Activated CD8-positive, alpha-beta T cell treated with anti-CD3 and anti-CD28 coated beads, Interleukin-2, amount 10 ng/mL, durations not matched to agents 7 days and 5 days (primary cell): Measurements from ENCODE around the gene GUCY2D. TPM values are rescaled to one million over a fixed set of nuclear protein-coding genes. Genes with fewer than 3 reads are reported as not detected.

Experiments used
- ATAC-seq: fragments of 150-1000 bp; cut with Tn5 transposase; one replicate; pipeline ENCODE4 v1.10.0; 2021; ENCODE audit warnings: moderate library complexity
- CTCF ChIA-PET: fragments of 350-600 bp; sonication (Branson Sonifier 250); formaldehyde crosslinking; loops from one replicate; lab custom pipeline; 2021; ENCODE audit warnings: antibody characterized with exemption; lab: Charles Lee
- POLR2A ChIA-PET: fragments of 350-600 bp; sonication (Branson Sonifier 250); formaldehyde crosslinking; loops from one replicate; lab custom pipeline; 2021; ENCODE audit warnings: antibody characterized with exemption; lab: Charles Lee
- DNase-seq: peaks from one replicate; pipeline ENCODE4 v3.0.0-alpha.2; 2020
- H3K27ac Mint-ChIP-seq: one replicate; pipeline ENCODE4 v1.8.0; 2021; ENCODE audit warnings: mild to moderate bottlenecking, mixed read lengths
- H3K27me3 Mint-ChIP-seq: one replicate; pipeline ENCODE4 v1.8.0; 2021; ENCODE audit warnings: low read depth, mixed read lengths
- H3K36me3 Mint-ChIP-seq: one replicate; pipeline ENCODE4 v1.8.0; 2021; ENCODE audit warnings: low read depth, mixed read lengths
- H3K4me1 Mint-ChIP-seq: one replicate; pipeline ENCODE4 v1.8.0; 2021; ENCODE audit warnings: low read depth, mixed read lengths
- H3K4me3 Mint-ChIP-seq: one replicate; pipeline ENCODE4 v1.8.0; 2021; ENCODE audit warnings: mild to moderate bottlenecking, mixed read lengths
- H3K9me3 Mint-ChIP-seq: one replicate; pipeline ENCODE4 v1.8.0; 2022; ENCODE audit warnings: mixed read lengths; ENCODE audit not compliant: insufficient read depth
- total RNA-seq, 2 experiments: library from RNA; stranded (reverse); gene quantifications; one replicate each; pipeline ENCODE4 v1.2.3, GENCODE V29; 2021

GUCY2D gene
- total RNA-seq, 2 experiments from 2014 or later: not detected

GRCh38 chr17:8007836-8008235 is 5.4 kb downstream of the GUCY2D start:
- no peaks in the 10 kb centered on the region for H3K36me3 Mint-ChIP-seq
- ChIA-PET CTCF (interaction anchor here (0.7 to 1.8 kb wide), 3 partner anchors 10 to 34 kb away, joined by 3 to 9 read pairs (median 4); no protein-coding TSS in a partner anchor), POLR2A (no interaction called here)
- ATAC-seq (no peak), DNase-seq (no peak)
- H3K4me3 Mint-ChIP-seq: no peak overlapping the region
- no peaks in the 10 kb centered on the region for H3K9me3 Mint-ChIP-seq
- H3K27ac Mint-ChIP-seq: no peak overlapping the region
- H3K4me1 Mint-ChIP-seq: no peaks in the 10 kb centered on the region
- peaks cover 17% of the 10 kb centered on the region for H3K27me3 Mint-ChIP-seq

- Mint-ChIP-seq H3K27ac (no peak overlapping the region), H3K4me1 (peaks cover 16% of the 10 kb centered on the region), H3K27me3 (peaks cover 18% of the 10 kb centered on the region), H3K4me3 (no peak overlapping the region), H3K36me3 (no peaks in the 10 kb centered on the region), H3K9me3 (no peaks in the 10 kb centered on the region)
- POLR2A ChIA-PET: no interaction called here
- CTCF ChIA-PET: interaction anchor here (1.7 to 1.9 kb wide), 2 partner anchors 22 to 29 kb away, joined by 6 to 7 read pairs; no protein-coding TSS in a partner anchor
- DNase-seq (no peak), ATAC-seq (no peak)
Measured at GRCh38 chr17:8012045-8012580, 9.7 kb downstream of the GUCY2D start.

DNA sequence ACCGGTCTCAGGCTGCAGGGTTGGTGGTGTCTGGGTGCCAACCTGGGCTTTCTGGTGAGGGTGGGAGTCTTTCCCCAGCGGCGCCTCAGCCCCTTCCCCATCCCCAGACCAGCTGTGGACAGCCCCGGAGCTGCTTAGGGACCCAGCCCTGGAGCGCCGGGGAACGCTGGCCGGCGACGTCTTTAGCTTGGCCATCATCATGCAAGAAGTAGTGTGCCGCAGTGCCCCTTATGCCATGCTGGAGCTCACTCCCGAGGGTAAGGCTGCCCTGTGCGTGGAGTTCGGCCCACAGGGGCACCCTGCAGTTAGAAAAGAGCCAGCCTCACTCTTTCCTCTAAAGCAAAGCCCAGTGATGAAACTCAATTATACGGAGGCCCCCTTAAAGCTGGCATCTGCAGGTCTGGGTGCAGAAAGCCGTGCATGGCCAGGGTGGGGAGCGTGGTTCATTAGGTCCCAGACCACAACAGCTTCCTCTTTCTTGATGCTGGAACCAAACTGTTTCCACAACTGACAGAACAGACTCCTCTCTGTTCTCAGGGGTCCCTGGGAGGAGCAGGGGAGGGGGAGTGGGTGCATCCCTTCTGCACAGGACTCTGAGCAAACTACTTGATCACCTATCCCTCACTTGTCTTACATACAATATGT is 10.7 kb downstream of the GUCY2D start:
- Mint-ChIP-seq H3K4me3 (no peak overlapping the region), H3K27me3 (peaks cover 21% of the 10 kb centered on the region), H3K4me1 (peaks cover 16% of the 10 kb centered on the region), H3K9me3 (no peaks in the 10 kb centered on the region), H3K36me3 (no peaks in the 10 kb centered on the region), H3K27ac (no peak overlapping the region)
- DNase-seq (no peak), ATAC-seq (no peak)
- ChIA-PET POLR2A (no interaction called here), CTCF (interaction anchor here (1.4 to 1.9 kb wide), 3 partner anchors 23 to 97 kb away, joined by 3 to 7 read pairs (median 6); no protein-coding TSS in a partner anchor)

GRCh38 chr17:8013731-8014557 is 11.5 kb downstream of the GUCY2D start:
- peaks cover 27% of the 10 kb centered on the region for H3K27me3 Mint-ChIP-seq
- CTCF ChIA-PET: interaction anchor here (1.0 to 1.9 kb wide), 4 partner anchors 24 to 96 kb away, joined by 3 to 7 read pairs (median 6); no protein-coding TSS in a partner anchor
- POLR2A ChIA-PET: interaction anchor here (1.1 kb wide), 1 partner anchor 12 kb away, joined by 3 read pairs; no protein-coding TSS in a partner anchor

DNA sequence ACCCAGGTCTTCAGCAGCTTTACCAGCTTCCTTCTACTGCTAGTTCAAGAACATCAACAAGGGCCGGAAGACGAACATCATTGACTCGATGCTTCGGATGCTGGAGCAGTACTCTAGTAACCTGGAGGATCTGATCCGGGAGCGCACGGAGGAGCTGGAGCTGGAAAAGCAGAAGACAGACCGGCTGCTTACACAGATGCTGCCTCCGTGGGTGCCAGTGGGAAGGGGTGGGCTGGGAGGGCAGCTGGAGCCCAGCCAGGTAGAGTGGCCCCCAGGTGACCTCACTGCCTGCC is 12.1 kb downstream of the GUCY2D start:
- no peak for DNase-seq
- H3K27me3 Mint-ChIP-seq: peaks cover 33% of the 10 kb centered on the region
- no peaks in the 10 kb centered on the region for H3K9me3 Mint-ChIP-seq
- H3K4me3 Mint-ChIP-seq: no peak overlapping the region
- ChIA-PET CTCF (interaction anchor here (1.0 kb wide), 1 partner anchor 27 kb away, joined by 7 read pairs; no protein-coding TSS in a partner anchor), POLR2A (interaction anchor here (1.1 kb wide), 1 partner anchor 13 kb away, joined by 3 read pairs; no protein-coding TSS in a partner anchor)
- H3K36me3 Mint-ChIP-seq: no peaks in the 10 kb centered on the region
- no peak overlapping the region for H3K27ac Mint-ChIP-seq
- no peak for ATAC-seq
- H3K4me1 Mint-ChIP-seq: peaks cover 18% of the 10 kb centered on the region

More at GRCh38 chr17:8013731-8014557, 11.5 kb downstream of the GUCY2D start:
- H3K9me3 Mint-ChIP-seq: no peaks in the 10 kb centered on the region
- H3K36me3 Mint-ChIP-seq: no peaks in the 10 kb centered on the region
- H3K27ac Mint-ChIP-seq: no peak overlapping the region
- DNase-seq (no peak), ATAC-seq (no peak)
- peaks cover 18% of the 10 kb centered on the region for H3K4me1 Mint-ChIP-seq
- no peak overlapping the region for H3K4me3 Mint-ChIP-seq

DNA sequence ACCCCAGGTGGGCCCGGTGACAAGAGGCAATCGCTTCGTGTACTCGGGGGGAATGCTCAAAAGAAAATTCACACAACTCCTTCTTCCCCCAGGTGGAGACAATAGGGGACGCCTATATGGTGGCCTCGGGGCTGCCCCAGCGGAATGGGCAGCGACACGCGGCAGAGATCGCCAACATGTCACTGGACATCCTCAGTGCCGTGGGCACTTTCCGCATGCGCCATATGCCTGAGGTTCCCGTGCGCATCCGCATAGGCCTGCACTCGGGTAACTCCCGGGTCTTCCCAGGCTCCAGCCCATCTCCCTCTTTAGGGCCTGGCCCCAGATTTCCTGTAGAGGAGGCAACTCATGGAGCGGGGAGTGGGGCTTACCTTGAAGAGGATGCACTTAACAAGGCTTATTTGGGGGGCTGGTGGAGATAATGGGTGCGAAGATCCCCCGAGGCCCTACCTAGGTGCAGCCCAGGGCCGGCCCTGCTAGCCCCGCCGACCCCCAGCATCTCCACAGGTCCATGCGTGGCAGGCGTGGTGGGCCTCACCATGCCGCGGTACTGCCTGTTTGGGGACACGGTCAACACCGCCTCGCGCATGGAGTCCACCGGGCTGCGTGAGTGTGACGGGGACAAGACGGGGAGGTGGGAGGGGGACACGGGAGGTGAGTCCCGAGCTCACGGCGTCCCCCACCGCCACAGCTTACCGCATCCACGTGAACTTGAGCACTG is 13.0 kb downstream of the GUCY2D start:
- peaks cover 18% of the 10 kb centered on the region for H3K4me1 Mint-ChIP-seq
- CTCF ChIA-PET: interaction anchor here (0.9 to 4.6 kb wide), 7 partner anchors 18 to 103 kb away, joined by 5 to 57 read pairs (median 7); no protein-coding TSS in a partner anchor

DNA sequence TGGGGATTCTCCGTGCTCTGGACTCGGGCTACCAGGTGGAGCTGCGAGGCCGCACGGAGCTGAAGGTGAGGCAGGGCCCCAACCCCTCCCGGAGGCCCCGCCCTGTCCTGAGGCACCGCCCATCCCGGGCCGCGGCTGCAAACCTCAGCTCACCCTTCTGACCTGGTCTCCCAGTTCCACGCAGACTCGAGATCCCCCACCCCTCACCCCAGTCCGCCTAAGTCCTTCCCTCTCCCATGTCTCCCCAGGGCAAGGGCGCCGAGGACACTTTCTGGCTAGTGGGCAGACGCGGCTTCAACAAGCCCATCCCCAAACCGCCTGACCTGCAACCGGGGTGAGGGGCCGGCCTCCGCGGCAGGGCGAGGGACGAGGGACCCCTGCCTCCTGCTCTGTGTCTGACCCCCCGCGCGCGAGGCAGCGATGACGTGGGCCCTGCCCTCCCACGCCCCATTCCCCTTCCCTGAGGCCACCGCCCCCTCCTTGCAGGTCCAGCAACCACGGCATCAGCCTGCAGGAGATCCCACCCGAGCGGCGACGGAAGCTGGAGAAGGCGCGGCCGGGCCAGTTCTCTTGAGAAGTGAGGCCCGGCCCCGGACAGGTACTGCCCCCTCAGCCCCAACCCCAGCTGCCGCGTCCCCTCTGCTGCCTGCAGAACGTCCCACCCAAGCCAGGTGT is 13.7 kb downstream of the GUCY2D start:
- H3K4me3 Mint-ChIP-seq: peak overlapping the region; percentile 69
- H3K4me1 Mint-ChIP-seq: peaks cover 18% of the 10 kb centered on the region
- peak; percentile 44 for ATAC-seq
- DNase-seq: no peak
- no peaks in the 10 kb centered on the region for H3K36me3 Mint-ChIP-seq
- no peaks in the 10 kb centered on the region for H3K9me3 Mint-ChIP-seq
- ChIA-PET CTCF (interaction anchor here (0.9 to 4.6 kb wide), 10 partner anchors 19 to 104 kb away, joined by 3 to 57 read pairs (median 5); no protein-coding TSS in a partner anchor), POLR2A (no interaction called here)
- no peak overlapping the region for H3K27ac Mint-ChIP-seq
- H3K27me3 Mint-ChIP-seq: peaks cover 39% of the 10 kb centered on the region

More for the DNA sequence above, 13.0 kb downstream of the GUCY2D start:
- no peaks in the 10 kb centered on the region for H3K36me3 Mint-ChIP-seq
- no peak overlapping the region for H3K4me3 Mint-ChIP-seq
- peaks cover 39% of the 10 kb centered on the region for H3K27me3 Mint-ChIP-seq
- no peak for DNase-seq
- no peaks in the 10 kb centered on the region for H3K9me3 Mint-ChIP-seq
- H3K27ac Mint-ChIP-seq: no peak overlapping the region
- POLR2A ChIA-PET: no interaction called here
- ATAC-seq: no peak

GRCh38 chr17:8016632-8017424 is 14.4 kb downstream of the GUCY2D start:
- H3K4me1 Mint-ChIP-seq: peaks cover 18% of the 10 kb centered on the region
- ATAC-seq: peak; percentile 81
- peak; percentile 73 for DNase-seq
- H3K9me3 Mint-ChIP-seq: no peaks in the 10 kb centered on the region
- POLR2A ChIA-PET: interaction anchor here (0.9 kb wide), 1 partner anchor 26 kb away, joined by 5 read pairs; no protein-coding TSS in a partner anchor
- no peaks in the 10 kb centered on the region for H3K36me3 Mint-ChIP-seq
- H3K27me3 Mint-ChIP-seq: peaks cover 39% of the 10 kb centered on the region
- H3K4me3 Mint-ChIP-seq: peak overlapping the region; percentile 69
- no peak overlapping the region for H3K27ac Mint-ChIP-seq
- CTCF ChIA-PET: interaction anchor here (0.8 to 4.6 kb wide), 19 partner anchors 9 to 104 kb away, joined by 3 to 57 read pairs (median 5); partner anchors contain the start of gene GUCY2D

- H3K27ac Mint-ChIP-seq: no peak overlapping the region
Measured at GRCh38 chr17:8018436-8018835, 16.0 kb downstream of the GUCY2D start.

DNA sequence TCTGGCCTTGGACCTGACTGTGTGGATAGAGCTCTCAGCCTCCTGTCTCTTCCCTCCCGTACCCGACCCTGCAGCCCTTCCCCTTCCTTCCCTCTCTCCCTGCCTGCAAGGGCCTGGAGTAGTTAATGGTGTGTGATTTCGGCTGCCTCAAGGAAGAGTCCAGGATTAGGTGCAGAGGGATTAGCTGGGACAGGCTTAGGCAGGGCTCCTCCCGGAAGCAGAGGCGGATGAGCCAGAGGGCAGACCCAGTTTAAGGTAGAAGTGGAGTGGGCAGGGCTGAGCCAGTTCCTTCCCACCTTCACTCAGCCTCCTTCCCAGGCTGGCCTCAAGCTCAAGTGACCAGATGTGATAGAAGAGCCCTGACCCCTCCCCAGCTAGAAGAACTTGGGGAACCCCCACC is 16.8 kb downstream of the GUCY2D start:
- Mint-ChIP-seq H3K4me1 (peaks cover 10% of the 10 kb centered on the region), H3K9me3 (no peaks in the 10 kb centered on the region), H3K27me3 (peaks cover 40% of the 10 kb centered on the region), H3K27ac (no peak overlapping the region), H3K36me3 (no peaks in the 10 kb centered on the region), H3K4me3 (no peak overlapping the region)
- POLR2A ChIA-PET: no interaction called here
- no peak for DNase-seq
- ATAC-seq: no peak
- CTCF ChIA-PET: interaction anchor here (0.8 to 4.6 kb wide), 6 partner anchors 15 to 184 kb away, joined by 3 to 57 read pairs (median 4); partner anchors contain the start of gene RNF227

More at GRCh38 chr17:8018436-8018835, 16.0 kb downstream of the GUCY2D start:
- H3K9me3 Mint-ChIP-seq: no peaks in the 10 kb centered on the region
- peaks cover 13% of the 10 kb centered on the region for H3K4me1 Mint-ChIP-seq
- no peaks in the 10 kb centered on the region for H3K36me3 Mint-ChIP-seq
- DNase-seq (no peak), ATAC-seq (no peak)
- H3K4me3 Mint-ChIP-seq: no peak overlapping the region
- ChIA-PET CTCF (interaction anchor here (0.8 to 4.6 kb wide), 14 partner anchors 8 to 183 kb away, joined by 3 to 57 read pairs (median 6); partner anchors contain the start of genes GUCY2D and RNF227), POLR2A (no interaction called here)
- H3K27me3 Mint-ChIP-seq: peaks cover 42% of the 10 kb centered on the region
